Lower leg skin (tissue), 3 donors: ENCODE data around the gene ZPBP2.

Experiments
- POLR2A ChIP-seq, 2 donors: fragments of 450-650 bp; IDR thresholded peaks; one replicate each; pipeline ENCODE4 v1.6.1; 2016 to 2017; ENCODE audit warnings: antibody characterized with exemption in 2 of 2, mild to moderate bottlenecking in 1 of 2, moderate library complexity in 1 of 2
- TF ChIP-seq, protein P1 (sequence below), 3 donors: fragments of 450-650 bp; IDR thresholded peaks; one replicate each; pipeline ENCODE4 v1.5.1; 2016; ENCODE audit warnings: antibody characterized with exemption in 3 of 3, mild to moderate bottlenecking in 3 of 3, moderate library complexity in 2 of 3

DNA sequence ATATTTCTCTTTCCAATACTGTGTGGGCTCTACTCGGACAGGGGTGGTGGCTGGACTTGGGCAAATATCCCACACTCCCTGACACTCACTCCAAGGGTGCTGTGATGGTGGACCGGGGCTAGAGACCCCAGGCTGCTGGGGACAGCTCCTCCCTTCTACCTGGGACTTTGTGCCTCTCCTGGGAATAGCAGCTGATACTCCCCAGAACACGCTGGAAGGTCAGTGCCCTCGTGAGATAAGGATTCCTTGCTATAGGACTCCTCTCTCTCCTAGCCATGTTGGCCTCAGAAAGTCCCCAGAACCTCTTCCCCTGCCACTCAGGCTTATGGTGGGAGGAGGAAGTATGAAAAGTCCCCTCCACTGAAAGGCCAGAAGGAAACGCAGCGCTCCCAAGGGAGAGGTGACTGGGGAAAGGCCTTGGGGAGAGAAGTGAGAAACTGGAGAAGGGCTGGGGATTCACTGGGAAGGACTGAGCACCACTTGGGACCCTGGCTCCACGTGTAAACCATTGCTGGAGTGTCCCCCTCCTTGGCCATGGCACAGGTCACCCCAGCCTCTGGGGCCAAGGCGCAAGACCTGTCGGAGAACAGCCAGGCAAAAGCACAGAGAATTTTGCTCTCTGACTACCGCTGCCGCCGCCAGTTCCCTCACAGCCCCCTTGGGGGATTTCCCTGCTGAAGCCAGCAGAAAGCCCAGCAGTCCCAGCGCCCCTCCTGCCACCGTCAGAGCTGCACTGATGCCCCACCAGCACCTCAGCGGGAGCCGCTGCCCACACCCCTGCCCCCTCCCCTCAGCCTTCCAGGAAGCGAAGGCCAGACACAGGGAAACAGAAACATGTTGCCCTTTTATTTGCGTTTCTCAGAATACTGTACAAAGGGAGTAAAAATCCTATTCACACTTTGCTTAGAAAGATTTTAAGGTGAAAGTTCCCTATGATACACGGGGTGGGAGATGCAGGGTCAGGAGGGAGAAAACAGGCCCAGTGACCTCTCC is 52.5 kb downstream of the ZPBP2 start:
- TF ChIP-seq, protein P1, sequence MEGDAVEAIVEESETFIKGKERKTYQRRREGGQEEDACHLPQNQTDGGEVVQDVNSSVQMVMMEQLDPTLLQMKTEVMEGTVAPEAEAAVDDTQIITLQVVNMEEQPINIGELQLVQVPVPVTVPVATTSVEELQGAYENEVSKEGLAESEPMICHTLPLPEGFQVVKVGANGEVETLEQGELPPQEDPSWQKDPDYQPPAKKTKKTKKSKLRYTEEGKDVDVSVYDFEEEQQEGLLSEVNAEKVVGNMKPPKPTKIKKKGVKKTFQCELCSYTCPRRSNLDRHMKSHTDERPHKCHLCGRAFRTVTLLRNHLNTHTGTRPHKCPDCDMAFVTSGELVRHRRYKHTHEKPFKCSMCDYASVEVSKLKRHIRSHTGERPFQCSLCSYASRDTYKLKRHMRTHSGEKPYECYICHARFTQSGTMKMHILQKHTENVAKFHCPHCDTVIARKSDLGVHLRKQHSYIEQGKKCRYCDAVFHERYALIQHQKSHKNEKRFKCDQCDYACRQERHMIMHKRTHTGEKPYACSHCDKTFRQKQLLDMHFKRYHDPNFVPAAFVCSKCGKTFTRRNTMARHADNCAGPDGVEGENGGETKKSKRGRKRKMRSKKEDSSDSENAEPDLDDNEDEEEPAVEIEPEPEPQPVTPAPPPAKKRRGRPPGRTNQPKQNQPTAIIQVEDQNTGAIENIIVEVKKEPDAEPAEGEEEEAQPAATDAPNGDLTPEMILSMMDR (IDR thresholded peaks at IDR 0.05): no peak
- TF ChIP-seq POLR2A (IDR thresholded peaks at IDR 0.05): no peak
